Skin epidermis (tissue), 12 donors: ENCODE measurements around the gene DNA2.
"Not testable (repeated sequence)": the region's sequence is repeated elsewhere in the genome, so short reads cannot be mapped to it uniquely, and the experiment has no call there.

Source experiments
- H3K27ac ChIP-seq, 21 experiments: fragments of 200-600 bp; sonication (generic) in 11 of 21; one replicate each; pipeline ENCODE4 v1.5.0; 2020; ENCODE audit warnings: mild to moderate bottlenecking in 3 of 21, inconsistent platforms in 2 of 21, moderate library complexity in 2 of 21
- H3K4me3 ChIP-seq, 7 experiments: fragments of 200-600 bp; sonication (generic) in 2 of 7; one replicate each; pipeline ENCODE4 v1.5.0; 2020; ENCODE audit warnings: inconsistent platforms in 2 of 7, mild to moderate bottlenecking in 2 of 7, moderate library complexity in 1 of 7

The DNA2 gene

GRCh38 chr10:68471586-68472408, at the start of gene DNA2:
Gene DNA2, minus strand, starts transcription at chr10:68471973. Its CDS starts 109 bp downstream, at chr10:68471864.
- Histone ChIP-seq H3K27ac (peak within 1 kb of the TSS in 18 of 21 experiments; percentile 2 to 81 (median 58)), H3K4me3 (peak within 1 kb of the TSS; percentile 39 to 74 (median 64))

- not testable (repeated sequence) for H3K27ac ChIP-seq, H3K4me3 ChIP-seq
Observed at GRCh38 chr10:68518609-68519008, 46.8 kb upstream of the DNA2 start.

- Histone ChIP-seq H3K27ac (peak overlapping the region in 1 of 21 experiments; percentile 3), H3K4me3 (no peak overlapping the region)
Observed at GRCh38 chr10:68517188-68517587, 45.4 kb upstream of the DNA2 start.

GRCh38 chr10:68516766-68517165, 45.0 kb upstream of the DNA2 start:
- Histone ChIP-seq H3K4me3 (no peak overlapping the region), H3K27ac (peak overlapping the region in 1 of 21 experiments; percentile 3)

GRCh38 chr10:68516216-68516615, 44.4 kb upstream of the DNA2 start:
- peak overlapping the region in 2 of 21 experiments; percentile 3 to 17 for H3K27ac ChIP-seq
- not testable (repeated sequence) for H3K4me3 ChIP-seq

- Histone ChIP-seq H3K4me3 (no peak overlapping the region), H3K27ac (no peak overlapping the region)
Observed at GRCh38 chr10:68508090-68508489, 36.3 kb upstream of the DNA2 start.

- Histone ChIP-seq H3K4me3 (no peak overlapping the region), H3K27ac (no peak overlapping the region)
Observed at GRCh38 chr10:68506411-68506810, 34.6 kb upstream of the DNA2 start.

- Histone ChIP-seq H3K4me3 (no peak overlapping the region), H3K27ac (no peak overlapping the region)
Observed at GRCh38 chr10:68502846-68503245, 31.1 kb upstream of the DNA2 start.

GRCh38 chr10:68501691-68502090, 29.9 kb upstream of the DNA2 start:
- Histone ChIP-seq H3K27ac (no peak overlapping the region), H3K4me3 (no peak overlapping the region)

GRCh38 chr10:68499544-68499943, 27.8 kb upstream of the DNA2 start:
- Histone ChIP-seq H3K27ac (no peak overlapping the region), H3K4me3 (no peak overlapping the region)

- H3K27ac ChIP-seq, result no peak overlapping the region
- H3K4me3 ChIP-seq, result no peak overlapping the region
Observed at GRCh38 chr10:68496072-68496471, 24.3 kb upstream of the DNA2 start.

- Histone ChIP-seq H3K4me3 (no peak overlapping the region), H3K27ac (no peak overlapping the region)
Observed at GRCh38 chr10:68492118-68492517, 20.3 kb upstream of the DNA2 start.

GRCh38 chr10:68489919-68490318, 18.1 kb upstream of the DNA2 start:
- no peak overlapping the region for H3K27ac ChIP-seq
- H3K4me3 ChIP-seq, result no peak overlapping the region

GRCh38 chr10:68474021-68474420, 2.2 kb upstream of the DNA2 start:
- Histone ChIP-seq H3K27ac (no peak overlapping the region), H3K4me3 (no peak overlapping the region)

GRCh38 chr10:68471063-68471585, 649 bp downstream of the DNA2 start:
- Histone ChIP-seq H3K4me3 (peak overlapping the region; percentile 39 to 74 (median 64)), H3K27ac (peak overlapping the region in 18 of 21 experiments; percentile 2 to 81 (median 58))

- no peak overlapping the region for H3K4me3 ChIP-seq
- no peak overlapping the region for H3K27ac ChIP-seq
Observed at GRCh38 chr10:68470300-68470699, 1.5 kb downstream of the DNA2 start.

GRCh38 chr10:68469838-68470237, 1.9 kb downstream of the DNA2 start:
- no peak overlapping the region for H3K4me3 ChIP-seq
- H3K27ac ChIP-seq, result no peak overlapping the region

- H3K27ac ChIP-seq, H3K4me3 ChIP-seq: not testable (repeated sequence)
Observed at GRCh38 chr10:68464729-68465128, 7.0 kb downstream of the DNA2 start.

GRCh38 chr10:68463365-68464093, 8.2 kb downstream of the DNA2 start:
- Histone ChIP-seq H3K27ac (no peak overlapping the region), H3K4me3 (no peak overlapping the region)

- Histone ChIP-seq H3K4me3 (no peak overlapping the region), H3K27ac (no peak overlapping the region)
Observed at GRCh38 chr10:68462536-68462935, 9.2 kb downstream of the DNA2 start.

- Histone ChIP-seq H3K27ac (no peak overlapping the region), H3K4me3 (no peak overlapping the region)
Observed at GRCh38 chr10:68461032-68461431, 10.7 kb downstream of the DNA2 start.
